ENCODE data around the gene KLK4.

KLK4 gene

GRCh38 chr19:50952910-50953309 is 41.7 kb upstream of the KLK4 start, which contains the start of gene KLK5:
Gene KLK5 (minus strand): TSS chr19:50953038. CDS start chr19:50952657, 381 bp downstream.
- H3K36me3 ChIP-seq (replicated peaks; ENCODE audit: low read depth, low read length) = no peaks in the 10 kb centered on the region
- H3K4me2 ChIP-seq (ENCODE audit: low read length) = no peak within 1 kb of the TSS
- no peaks in the 10 kb centered on the region for H3K9me3 ChIP-seq (ENCODE audit: insufficient read depth, low read length)
- no peaks in the 10 kb centered on the region for H3K4me1 ChIP-seq (ENCODE audit: low read length)
- H3K4me3 ChIP-seq (ENCODE audit: low read length) = no peak within 1 kb of the TSS
- H4K20me1 ChIP-seq (ENCODE audit: insufficient read depth, low read length) = no peaks in the 10 kb centered on the region
- no peak within 1 kb of the TSS for H3K9ac ChIP-seq (ENCODE audit: low read length)
- no peaks in the 10 kb centered on the region for H3K79me2 ChIP-seq (ENCODE audit: low read length)
- no peak within 1 kb of the TSS for H2AFZ ChIP-seq (ENCODE audit: low read depth, low read length)
- H3K27ac ChIP-seq (ENCODE audit: low read length) = no peak within 1 kb of the TSS
- 0 out of 2 replicates have a peak, but pooled peaks cover 2% of the 10 kb centered on the region for H3K27me3 ChIP-seq (ENCODE audit: low read depth, low read length)
- TF ChIP-seq EZH2phosphoT487 (IDR thresholded peaks at IDR 0.05; ENCODE audit: low read depth) (no peak), CTCF (IDR thresholded peaks at IDR 0.05; ENCODE audit: low read depth, low read length) (no peak)

GRCh38 chr19:50949861-50950260 is 38.7 kb upstream of the KLK4 start:
- Histone ChIP-seq H3K4me1 (ENCODE audit: low read length) (no peaks in the 10 kb centered on the region), H3K4me2 (ENCODE audit: low read length) (no peak overlapping the region), H3K36me3 (replicated peaks; ENCODE audit: low read depth, low read length) (no peaks in the 10 kb centered on the region), H3K27ac (ENCODE audit: low read length) (no peak overlapping the region), H3K27me3 (ENCODE audit: low read depth, low read length) (peaks cover 8% of the 10 kb centered on the region; the same call in 1 of the 2 replicates), H3K9me3 (ENCODE audit: insufficient read depth, low read length) (no peaks in the 10 kb centered on the region), H3K79me2 (ENCODE audit: low read length) (no peaks in the 10 kb centered on the region), H3K9ac (ENCODE audit: low read length) (no peak overlapping the region), H2AFZ (ENCODE audit: low read depth, low read length) (no peak overlapping the region), H3K4me3 (ENCODE audit: low read length) (no peak overlapping the region), H4K20me1 (ENCODE audit: insufficient read depth, low read length) (no peaks in the 10 kb centered on the region)
- TF ChIP-seq CTCF (IDR thresholded peaks at IDR 0.05; ENCODE audit: low read depth, low read length) (no peak), EZH2phosphoT487 (IDR thresholded peaks at IDR 0.05; ENCODE audit: low read depth) (no peak)

- Histone ChIP-seq H3K9ac (ENCODE audit: low read length) (no peak overlapping the region), H3K27me3 (ENCODE audit: low read depth, low read length) (peaks cover 8% of the 10 kb centered on the region; the same call in 1 of the 2 replicates), H3K4me1 (ENCODE audit: low read length) (no peaks in the 10 kb centered on the region), H2AFZ (ENCODE audit: low read depth, low read length) (no peak overlapping the region), H3K9me3 (ENCODE audit: insufficient read depth, low read length) (no peaks in the 10 kb centered on the region), H4K20me1 (ENCODE audit: insufficient read depth, low read length) (no peaks in the 10 kb centered on the region), H3K36me3 (replicated peaks; ENCODE audit: low read depth, low read length) (no peaks in the 10 kb centered on the region), H3K27ac (ENCODE audit: low read length) (no peak overlapping the region), H3K4me3 (ENCODE audit: low read length) (no peak overlapping the region), H3K79me2 (ENCODE audit: low read length) (no peaks in the 10 kb centered on the region), H3K4me2 (ENCODE audit: low read length) (no peak overlapping the region)
- TF ChIP-seq CTCF (IDR thresholded peaks at IDR 0.05; ENCODE audit: low read depth, low read length) (no peak), EZH2phosphoT487 (IDR thresholded peaks at IDR 0.05; ENCODE audit: low read depth) (no peak)
Measured at GRCh38 chr19:50947123-50947522, 35.9 kb upstream of the KLK4 start.

- Histone ChIP-seq H3K9ac (ENCODE audit: low read length) (no peak overlapping the region), H3K27me3 (ENCODE audit: low read depth, low read length) (peaks cover 13% of the 10 kb centered on the region; the same call in 1 of the 2 replicates), H3K4me3 (ENCODE audit: low read length) (no peak overlapping the region), H3K9me3 (ENCODE audit: insufficient read depth, low read length) (no peaks in the 10 kb centered on the region), H3K4me1 (ENCODE audit: low read length) (no peaks in the 10 kb centered on the region), H3K79me2 (ENCODE audit: low read length) (no peaks in the 10 kb centered on the region), H3K4me2 (ENCODE audit: low read length) (no peak overlapping the region), H4K20me1 (ENCODE audit: insufficient read depth, low read length) (no peaks in the 10 kb centered on the region), H3K27ac (ENCODE audit: low read length) (no peak overlapping the region), H3K36me3 (replicated peaks; ENCODE audit: low read depth, low read length) (no peaks in the 10 kb centered on the region), H2AFZ (ENCODE audit: low read depth, low read length) (no peak overlapping the region)
- no peak for TF ChIP-seq EZH2phosphoT487 (IDR thresholded peaks at IDR 0.05; ENCODE audit: low read depth)
- no peak for TF ChIP-seq CTCF (IDR thresholded peaks at IDR 0.05; ENCODE audit: low read depth, low read length)
Measured at GRCh38 chr19:50944795-50945194, 33.6 kb upstream of the KLK4 start.
